Osteocyte (in vitro differentiated cells): ENCODE data around the gene PTPRG. TPM values are rescaled to one million over a fixed set of nuclear protein-coding genes. Genes with fewer than 3 reads are reported as not detected.

Experiments
- DNase-seq: peaks from one replicate; pipeline ENCODE4 v3.0.0; 2021; ENCODE audit warnings: mixed read lengths; ENCODE audit not compliant: unreplicated experiment; ENCODE audit errors: extremely low spot score
- H3K27ac Mint-ChIP-seq: one replicate; pipeline ENCODE4 v1.8.0; 2021; ENCODE audit warnings: mild to moderate bottlenecking, mixed read lengths; ENCODE audit not compliant: unreplicated experiment
- H3K27me3 Mint-ChIP-seq: one replicate; pipeline ENCODE4 v1.8.0; 2021; ENCODE audit warnings: mixed read lengths; ENCODE audit not compliant: unreplicated experiment
- H3K36me3 Mint-ChIP-seq: one replicate; pipeline ENCODE4 v1.8.0; 2021; ENCODE audit warnings: mixed read lengths; ENCODE audit not compliant: unreplicated experiment
- H3K4me1 Mint-ChIP-seq: one replicate; pipeline ENCODE4 v1.8.0; 2021; ENCODE audit warnings: mixed read lengths; ENCODE audit not compliant: unreplicated experiment
- H3K4me3 Mint-ChIP-seq: one replicate; pipeline ENCODE4 v1.8.0; 2021; ENCODE audit warnings: mild to moderate bottlenecking, moderate library complexity, mixed read lengths; ENCODE audit not compliant: unreplicated experiment
- H3K9me3 Mint-ChIP-seq: one replicate; pipeline ENCODE4 v1.8.0; 2021; ENCODE audit warnings: mixed read lengths; ENCODE audit not compliant: unreplicated experiment
- total RNA-seq: library from RNA; stranded (reverse); gene quantifications from 2 replicates; pipeline ENCODE4 v1.2.1, GENCODE V29; 2021
- TF ChIP-seq, protein P1 (sequence below): fragments of 200-600 bp; sonication (generic); IDR thresholded peaks from 2 replicates; pipeline ENCODE4 v1.5.0; 2021; ENCODE audit warnings: antibody characterized with exemption, mild to moderate bottlenecking, moderate library complexity

Gene PTPRG
- total RNA-seq, 1 donor from 2014 or later, result 48.1 TPM

DNA sequence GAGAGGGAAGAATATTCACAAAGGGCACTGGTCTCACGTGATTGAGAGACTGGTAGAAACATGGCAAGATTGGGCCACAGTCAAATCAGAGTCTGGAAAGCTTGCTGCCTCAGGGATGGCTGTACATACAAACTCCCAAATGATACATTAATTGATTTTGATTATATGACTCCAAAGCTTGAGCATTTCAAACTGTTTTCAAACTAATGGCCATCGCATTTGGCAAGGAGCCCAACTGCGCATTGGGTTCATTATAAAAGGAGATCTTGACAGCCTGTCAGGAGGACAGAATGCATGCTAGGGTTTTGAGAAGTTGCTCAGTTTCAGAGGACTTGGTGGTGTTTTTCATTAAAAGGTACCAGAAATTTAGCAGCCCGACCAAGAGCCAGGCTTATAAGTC lies 117.7 kb downstream of the PTPRG start:
- Mint-ChIP-seq H3K9me3 (no peaks in the 10 kb centered on the region), H3K4me3 (no peak overlapping the region), H3K4me1 (peaks cover 20% of the 10 kb centered on the region), H3K27me3 (no peaks in the 10 kb centered on the region), H3K36me3 (no peaks in the 10 kb centered on the region), H3K27ac (no peak overlapping the region)
- TF ChIP-seq, protein P1, sequence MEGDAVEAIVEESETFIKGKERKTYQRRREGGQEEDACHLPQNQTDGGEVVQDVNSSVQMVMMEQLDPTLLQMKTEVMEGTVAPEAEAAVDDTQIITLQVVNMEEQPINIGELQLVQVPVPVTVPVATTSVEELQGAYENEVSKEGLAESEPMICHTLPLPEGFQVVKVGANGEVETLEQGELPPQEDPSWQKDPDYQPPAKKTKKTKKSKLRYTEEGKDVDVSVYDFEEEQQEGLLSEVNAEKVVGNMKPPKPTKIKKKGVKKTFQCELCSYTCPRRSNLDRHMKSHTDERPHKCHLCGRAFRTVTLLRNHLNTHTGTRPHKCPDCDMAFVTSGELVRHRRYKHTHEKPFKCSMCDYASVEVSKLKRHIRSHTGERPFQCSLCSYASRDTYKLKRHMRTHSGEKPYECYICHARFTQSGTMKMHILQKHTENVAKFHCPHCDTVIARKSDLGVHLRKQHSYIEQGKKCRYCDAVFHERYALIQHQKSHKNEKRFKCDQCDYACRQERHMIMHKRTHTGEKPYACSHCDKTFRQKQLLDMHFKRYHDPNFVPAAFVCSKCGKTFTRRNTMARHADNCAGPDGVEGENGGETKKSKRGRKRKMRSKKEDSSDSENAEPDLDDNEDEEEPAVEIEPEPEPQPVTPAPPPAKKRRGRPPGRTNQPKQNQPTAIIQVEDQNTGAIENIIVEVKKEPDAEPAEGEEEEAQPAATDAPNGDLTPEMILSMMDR, result no peak
- DNase-seq, result no peak

DNA sequence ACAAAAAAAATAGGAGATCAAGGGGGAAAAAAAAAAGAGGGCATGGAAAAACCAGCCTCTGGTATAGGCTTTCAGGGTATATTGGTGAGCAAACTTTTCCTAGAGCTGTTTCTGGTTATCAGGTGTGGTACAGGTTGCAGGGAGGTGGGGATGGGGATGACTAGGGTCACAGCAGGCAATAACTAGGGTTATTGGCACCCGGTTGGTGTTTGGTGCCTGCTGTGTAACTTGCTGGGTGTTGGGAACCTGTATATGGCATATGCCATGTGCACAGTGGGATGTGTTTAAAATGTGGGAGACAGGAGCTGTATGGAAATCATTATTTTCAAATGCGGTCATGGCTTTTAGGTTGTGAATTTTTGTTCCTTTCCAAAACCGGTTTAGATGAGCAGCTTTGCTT lies 119.2 kb downstream of the PTPRG start:
- no peak overlapping the region for H3K27ac Mint-ChIP-seq
- no peaks in the 10 kb centered on the region for H3K9me3 Mint-ChIP-seq
- H3K36me3 Mint-ChIP-seq, result no peaks in the 10 kb centered on the region
- peaks cover 18% of the 10 kb centered on the region for H3K4me1 Mint-ChIP-seq
- TF ChIP-seq, protein P1, result no peak
- no peak for DNase-seq
- H3K27me3 Mint-ChIP-seq, result peaks cover 7% of the 10 kb centered on the region
- no peak overlapping the region for H3K4me3 Mint-ChIP-seq

DNA sequence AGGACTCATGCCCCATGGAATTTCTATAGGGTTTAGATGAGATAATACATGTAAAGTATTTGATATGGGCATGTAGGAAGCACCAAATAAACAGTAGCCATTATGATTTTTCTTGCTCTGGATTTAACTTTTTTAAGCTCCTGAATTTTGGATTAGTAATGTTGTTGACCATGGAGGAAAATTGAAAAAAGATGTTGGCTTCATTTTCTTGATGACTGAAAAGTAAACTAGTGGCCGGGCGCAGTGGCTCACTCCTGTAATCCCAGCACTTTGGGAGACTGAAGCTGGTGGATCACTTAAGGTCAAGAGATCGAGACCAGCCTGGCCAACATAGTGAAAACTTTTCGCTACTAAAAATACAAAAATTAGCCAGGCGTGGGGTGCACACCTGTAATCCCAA lies 120.3 kb downstream of the PTPRG start:
- Mint-ChIP-seq H3K9me3 (no peaks in the 10 kb centered on the region), H3K36me3 (no peaks in the 10 kb centered on the region), H3K4me3 (no peak overlapping the region), H3K27ac (no peak overlapping the region), H3K27me3 (peaks cover 10% of the 10 kb centered on the region), H3K4me1 (peaks cover 20% of the 10 kb centered on the region)
- no peak for DNase-seq
- TF ChIP-seq, protein P1, result no peak

DNA sequence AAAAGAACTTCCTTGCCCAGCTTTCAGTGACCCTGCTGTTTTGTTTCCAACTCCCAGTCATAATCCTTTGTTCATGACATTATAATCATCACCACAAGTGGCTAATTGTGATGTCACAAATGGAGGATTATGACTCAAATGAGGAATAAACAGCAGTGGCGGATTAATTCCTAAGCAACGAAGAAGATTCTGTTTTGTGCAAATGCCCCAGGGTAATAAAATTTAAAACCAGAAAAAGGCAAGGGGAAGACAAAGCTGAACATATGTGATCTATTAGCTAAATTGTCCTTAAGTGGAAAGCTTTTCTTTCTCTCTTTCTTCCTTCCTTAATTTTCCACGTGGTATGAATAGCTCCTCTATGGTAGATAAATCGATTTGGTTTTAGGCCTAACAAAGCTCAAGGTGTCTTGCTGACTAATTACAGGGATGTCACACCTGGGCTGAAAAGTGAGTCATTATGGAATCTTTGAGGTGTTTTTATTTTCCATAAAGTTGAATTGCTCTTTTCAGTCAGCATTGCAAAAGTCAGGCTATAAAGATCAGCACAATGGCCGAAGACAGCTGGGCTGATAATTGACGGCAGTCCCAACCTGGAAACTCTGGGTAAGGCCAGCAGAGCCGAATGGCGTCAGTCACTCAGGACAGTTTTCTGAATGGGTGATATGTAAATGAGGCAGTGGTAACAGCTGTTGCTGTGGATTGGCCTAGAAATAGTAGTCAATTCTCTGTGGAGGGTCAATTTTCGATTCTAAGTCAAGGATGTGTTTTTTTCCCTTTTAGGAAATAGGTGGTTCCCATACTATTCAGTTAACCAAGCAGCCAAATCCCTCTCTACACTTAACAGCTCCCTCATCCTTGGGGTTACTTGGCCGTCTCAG lies 121.5 kb downstream of the PTPRG start:
- no peak overlapping the region for H3K4me3 Mint-ChIP-seq
- DNase-seq, result no peak
- peaks cover 25% of the 10 kb centered on the region for H3K4me1 Mint-ChIP-seq
- H3K27me3 Mint-ChIP-seq, result peaks cover 19% of the 10 kb centered on the region
- TF ChIP-seq, protein P1, result no peak
- H3K36me3 Mint-ChIP-seq, result no peaks in the 10 kb centered on the region
- no peaks in the 10 kb centered on the region for H3K9me3 Mint-ChIP-seq
- no peak overlapping the region for H3K27ac Mint-ChIP-seq

DNA sequence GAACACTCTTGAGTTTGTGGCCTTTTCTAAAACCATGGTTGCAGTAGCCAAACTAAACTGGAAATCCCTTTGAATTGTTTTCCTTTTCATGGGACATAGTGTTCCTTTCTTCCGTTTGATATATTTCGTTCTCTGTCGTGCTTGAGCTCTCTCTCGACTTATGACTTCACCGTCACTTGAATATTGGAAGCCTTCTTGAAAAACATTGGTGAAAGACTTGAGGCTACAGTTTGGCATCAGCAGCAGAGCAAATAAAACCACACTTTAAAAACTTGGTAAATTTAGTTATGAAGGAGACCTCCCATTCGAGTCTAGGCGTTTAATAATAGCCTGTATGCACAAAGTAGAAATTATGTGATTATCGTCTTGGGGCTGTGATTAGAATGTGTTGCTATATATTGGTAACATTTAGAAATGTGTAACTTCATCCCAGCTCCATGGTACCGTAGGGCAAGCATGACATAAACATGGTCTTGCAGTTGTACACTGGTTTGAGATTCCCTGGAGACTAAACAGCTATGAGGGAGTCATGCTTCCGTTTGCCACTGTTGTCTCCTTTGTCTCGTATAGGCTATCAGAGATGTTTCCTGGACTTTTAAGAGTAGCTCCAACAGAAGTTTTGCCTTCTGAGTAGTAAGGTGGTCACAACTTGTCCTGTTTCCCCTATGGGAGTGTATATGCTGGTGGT lies 122.3 kb downstream of the PTPRG start:
- Mint-ChIP-seq H3K4me1 (peaks cover 25% of the 10 kb centered on the region), H3K36me3 (no peaks in the 10 kb centered on the region), H3K9me3 (no peaks in the 10 kb centered on the region), H3K27ac (no peak overlapping the region), H3K27me3 (peaks cover 22% of the 10 kb centered on the region), H3K4me3 (no peak overlapping the region)
- TF ChIP-seq, protein P1, result no peak
- no peak for DNase-seq
